B cell (primary cell): ENCODE measurements around the gene OR2F1. TPM values are rescaled to one million over a fixed set of nuclear protein-coding genes. Genes with fewer than 3 reads are reported as not detected.
"Not testable (repeated sequence)": the region's sequence is repeated elsewhere in the genome, so short reads cannot be mapped to it uniquely, and the experiment has no call there.

Experiments
- ATAC-seq: fragments of 200-7000 bp; cut with Tn5 transposase; one replicate; pipeline ENCODE4 v1.10.0; 2021; ENCODE audit warnings: low read depth, mild to moderate bottlenecking, moderate number of reproducible peaks, moderate library complexity
- CTCF ChIA-PET: fragments of 350-600 bp; sonication (Branson Sonifier 250); formaldehyde crosslinking; loops from one replicate; lab custom pipeline; 2021; ENCODE audit warnings: antibody characterized with exemption, inconsistent platforms; lab: Charles Lee
- POLR2A ChIA-PET: fragments of 350-600 bp; sonication (Branson Sonifier 250); formaldehyde crosslinking; loops from one replicate; lab custom pipeline; 2021; ENCODE audit warnings: antibody characterized with exemption; lab: Charles Lee
- DNase-seq: peaks from one replicate; pipeline ENCODE4 v3.0.0; 2013
- H2AFZ ChIP-seq: 2 replicates; pipeline ENCODE4 v1.6.1; 2012; ENCODE audit warnings: mild to moderate bottlenecking, low read depth, low read length; ENCODE audit not compliant: insufficient read depth, poor library complexity, severe bottlenecking
- H3K27ac ChIP-seq, 2 donors: 1 replicate in 1 of 2; 2 replicates in 1 of 2; pipeline ENCODE4 v1.5.1; 2012 to 2013; ENCODE audit warnings: low read length in 2 of 2, mild to moderate bottlenecking in 2 of 2, moderate library complexity in 1 of 2
- H3K27me3 ChIP-seq, 4 experiments: fragments of 200-600 bp in 1 of 4; sonication (generic) in 1 of 4; replicated peaks in 1 of 4; 1 replicate in 2 of 4; 2 replicates in 2 of 4; pipeline versions ENCODE4 v1.6.1 to v1.7.0; 2013 to 2016; ENCODE audit warnings: low read length in 3 of 4, mild to moderate bottlenecking in 2 of 4, mixed read lengths in 1 of 4, moderate library complexity in 1 of 4; ENCODE audit not compliant: insufficient read depth in 4 of 4, control insufficient read depth in 3 of 4; ENCODE audit errors: control extremely low read depth in 1 of 4
- H3K36me3 ChIP-seq, 2 experiments: replicated peaks in 1 of 2; 1 replicate in 1 of 2; 2 replicates in 1 of 2; pipeline versions ENCODE4 v1.6.1 to v1.7.1; 2013; ENCODE audit warnings: low read length in 1 of 2; ENCODE audit not compliant: insufficient read depth in 2 of 2, control insufficient read depth in 1 of 2; ENCODE audit errors: control extremely low read depth in 1 of 2, extremely low read depth in 1 of 2
- H3K4me1 ChIP-seq, 2 donors: fragments of 200-600 bp in 1 of 2; sonication (generic) in 1 of 2; 1 replicate in 1 of 2; 2 replicates in 1 of 2; pipeline versions ENCODE4 v1.5.1 to v1.6.1; 2013 to 2017; ENCODE audit warnings: low read length in 2 of 2; ENCODE audit not compliant: control insufficient read depth in 2 of 2, insufficient read depth in 2 of 2
- H3K4me2 ChIP-seq: replicated peaks from 2 replicates; pipeline ENCODE3; 2012; ENCODE audit warnings: mild to moderate bottlenecking, low read depth, low read length; ENCODE audit not compliant: poor library complexity, severe bottlenecking
- H3K4me3 ChIP-seq, 5 experiments: fragments of 200-600 bp in 1 of 5; sonication (generic) in 1 of 5; 1 replicate in 3 of 5; 2 replicates in 2 of 5; pipeline versions ENCODE4 v1.5.1 to v1.7.0; 2011 to 2016; ENCODE audit warnings: low read length in 4 of 5, mild to moderate bottlenecking in 4 of 5, low read depth in 2 of 5, control low read depth in 1 of 5, moderate library complexity in 1 of 5; ENCODE audit not compliant: insufficient read depth in 1 of 5; ENCODE audit errors: control extremely low read depth in 1 of 5, extremely low read depth in 1 of 5
- H3K79me2 ChIP-seq: fragments of 200-600 bp; sonication (generic); one replicate; pipeline ENCODE4 v1.6.0; 2016; ENCODE audit warnings: low read length; ENCODE audit not compliant: control insufficient read depth, insufficient read depth
- H3K9ac ChIP-seq: fragments of 200-600 bp; sonication (generic); 2 replicates; pipeline ENCODE4 v1.6.1; 2017; ENCODE audit warnings: mild to moderate bottlenecking, low read length, moderate library complexity
- H3K9me3 ChIP-seq, 3 donors: one replicate each; pipeline versions ENCODE4 v1.6.1 to v1.7.1; 2013; ENCODE audit warnings: low read length in 2 of 3; ENCODE audit not compliant: control insufficient read depth in 2 of 3, insufficient read depth in 1 of 3; ENCODE audit errors: control extremely low read depth in 1 of 3
- H4K20me1 ChIP-seq: 2 replicates; pipeline ENCODE4 v1.6.0; 2012; ENCODE audit warnings: mild to moderate bottlenecking, low read length; ENCODE audit not compliant: insufficient read depth, control insufficient read depth, poor library complexity, severe bottlenecking
- H3K27ac Mint-ChIP-seq: one replicate; pipeline ENCODE4 v1.8.0; 2021; ENCODE audit warnings: mixed read lengths
- H3K27me3 Mint-ChIP-seq: one replicate; pipeline ENCODE4 v1.8.0; 2021; ENCODE audit warnings: mixed read lengths
- H3K4me1 Mint-ChIP-seq: one replicate; pipeline ENCODE4 v1.8.0; 2021; ENCODE audit warnings: mixed read lengths
- H3K4me3 Mint-ChIP-seq: one replicate; pipeline ENCODE4 v1.8.0; 2021; ENCODE audit warnings: mixed read lengths
- H3K9me3 Mint-ChIP-seq: one replicate; pipeline ENCODE4 v1.8.0; 2022; ENCODE audit warnings: mixed read lengths; ENCODE audit not compliant: insufficient read depth
- EZH2 ChIP-seq: IDR thresholded peaks from 2 replicates; pipeline ENCODE4 v1.6.1; 2012; ENCODE audit warnings: borderline replicate concordance, low read depth, mild to moderate bottlenecking, moderate library complexity, low read length; ENCODE audit not compliant: insufficient read depth, poor library complexity, severe bottlenecking
- WGBS: methylation state at CpG from one replicate; pipeline ENCODE4 v1.1.5; 2013; ENCODE audit warnings: missing lambda C conversion rate; ENCODE audit not compliant: insufficient coverage; 5-methylcytosine and 5-hydroxymethylcytosine counted together
- intact Hi-C: fragments of 100-400 bp; cut with micrococcal nuclease; formaldehyde crosslinking; loops from one replicate; pipeline ENCODE4 v1.10.0; 2022
- polyA plus RNA-seq: library from polyadenylated mRNA; depleted of rRNA; stranded (reverse); fragments of >200 nt; gene quantifications from 2 replicates; pipeline ENCODE4 v1.2.3, GENCODE V29; 2012
- total RNA-seq, 2 donors: library from RNA; stranded (reverse); fragments of 120-200 nt in 1 of 2; gene quantifications; 1 replicate in 1 of 2; 2 replicates in 1 of 2; pipeline versions ENCODE4 v1.2.3 to v1.2.4, GENCODE V29; 2013 to 2022
- TF ChIP-seq, protein P1 (sequence below): fragments of 200-600 bp; IDR thresholded peaks from one replicate; pipeline ENCODE4 v1.8.0; 2022; ENCODE audit warnings: antibody characterized with exemption, mild to moderate bottlenecking

Gene OR2F1
- total and polyA plus RNA-seq, 2 donors (not counting 1 experiment from before 2014, with no cell fraction given): not detected

DNA sequence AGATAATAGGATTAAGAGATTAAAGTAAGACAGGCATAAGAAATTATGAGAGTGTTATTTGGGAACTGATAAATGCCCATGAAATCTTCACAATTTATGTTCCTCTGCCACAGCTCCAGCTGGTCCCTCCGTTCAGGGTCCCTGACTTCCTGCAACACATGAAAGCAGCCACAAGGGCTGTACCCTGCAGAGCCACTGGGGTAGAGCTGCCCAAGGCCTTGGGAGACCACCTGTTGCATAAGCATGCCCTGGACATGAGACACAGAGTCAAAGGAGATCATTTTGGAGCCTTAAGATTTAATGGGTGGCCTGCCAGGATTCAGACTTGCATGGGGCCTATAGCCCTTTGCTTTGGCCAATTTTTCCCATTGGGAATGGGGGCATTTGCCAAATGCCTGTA is 56.2 kb downstream of the OR2F1 start:
- H3K27me3 ChIP-seq, ATAC-seq, H3K27ac Mint-ChIP-seq, H3K27ac ChIP-seq, H3K4me3 Mint-ChIP-seq, intact Hi-C loops, POLR2A ChIA-PET, DNase-seq, H3K36me3 ChIP-seq, H3K4me1 Mint-ChIP-seq, H4K20me1 ChIP-seq, H3K4me2 ChIP-seq, H3K79me2 ChIP-seq, CTCF ChIA-PET, H3K9ac ChIP-seq, H3K4me3 ChIP-seq, H2AFZ ChIP-seq, H3K4me1 ChIP-seq, H3K9me3 Mint-ChIP-seq: not testable (repeated sequence)
- H3K9me3 ChIP-seq: peaks cover 0 to 10% (median 8%) of the 10 kb centered on the region in 3 donors
- 100% methylated on average over 1 of the region's 1 CpG for WGBS
- peaks cover 10% of the 10 kb centered on the region for H3K27me3 Mint-ChIP-seq

DNA sequence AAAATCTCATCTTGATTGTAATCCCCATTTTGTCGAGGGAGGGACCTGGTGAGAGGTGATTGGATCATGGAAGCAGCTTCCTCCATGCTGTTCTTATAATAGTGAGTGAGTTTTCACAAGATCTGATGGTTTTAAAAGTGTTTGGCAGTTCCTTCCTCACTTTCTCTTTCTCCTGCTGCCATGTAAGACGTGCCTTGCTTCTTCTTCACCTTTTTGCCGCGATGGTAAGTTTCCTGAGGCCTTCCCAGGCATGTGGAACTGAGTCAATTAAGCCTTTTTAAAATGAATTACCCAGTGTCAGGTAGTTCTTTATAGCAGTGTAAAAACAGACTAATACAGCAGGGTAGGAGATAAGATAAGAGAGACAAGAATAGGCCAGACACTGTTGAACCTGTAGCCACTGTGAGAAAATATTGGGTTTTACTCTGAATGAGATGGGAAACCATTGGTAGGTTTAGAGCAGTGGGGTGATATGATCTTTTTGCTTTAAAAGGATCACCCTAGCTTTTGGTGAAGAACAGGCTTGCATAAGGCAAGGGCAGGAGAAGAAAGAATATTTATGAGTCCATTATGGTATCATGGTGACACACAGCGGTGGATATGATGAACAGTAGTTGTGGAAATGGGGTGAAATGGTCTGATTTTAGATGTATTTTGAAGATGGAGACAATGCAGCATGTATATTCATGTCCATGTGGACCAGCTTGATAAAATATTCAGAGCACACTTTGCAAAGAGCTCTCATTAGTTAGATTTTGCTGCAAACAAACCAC is 57.0 kb downstream of the OR2F1 start:
- intact Hi-C loops: no loop called here
- TF ChIP-seq, protein P1, sequence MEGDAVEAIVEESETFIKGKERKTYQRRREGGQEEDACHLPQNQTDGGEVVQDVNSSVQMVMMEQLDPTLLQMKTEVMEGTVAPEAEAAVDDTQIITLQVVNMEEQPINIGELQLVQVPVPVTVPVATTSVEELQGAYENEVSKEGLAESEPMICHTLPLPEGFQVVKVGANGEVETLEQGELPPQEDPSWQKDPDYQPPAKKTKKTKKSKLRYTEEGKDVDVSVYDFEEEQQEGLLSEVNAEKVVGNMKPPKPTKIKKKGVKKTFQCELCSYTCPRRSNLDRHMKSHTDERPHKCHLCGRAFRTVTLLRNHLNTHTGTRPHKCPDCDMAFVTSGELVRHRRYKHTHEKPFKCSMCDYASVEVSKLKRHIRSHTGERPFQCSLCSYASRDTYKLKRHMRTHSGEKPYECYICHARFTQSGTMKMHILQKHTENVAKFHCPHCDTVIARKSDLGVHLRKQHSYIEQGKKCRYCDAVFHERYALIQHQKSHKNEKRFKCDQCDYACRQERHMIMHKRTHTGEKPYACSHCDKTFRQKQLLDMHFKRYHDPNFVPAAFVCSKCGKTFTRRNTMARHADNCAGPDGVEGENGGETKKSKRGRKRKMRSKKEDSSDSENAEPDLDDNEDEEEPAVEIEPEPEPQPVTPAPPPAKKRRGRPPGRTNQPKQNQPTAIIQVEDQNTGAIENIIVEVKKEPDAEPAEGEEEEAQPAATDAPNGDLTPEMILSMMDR: no peak
- no peak for TF ChIP-seq EZH2
- CTCF ChIA-PET: no interaction called here

More for the DNA sequence above, 57.0 kb downstream of the OR2F1 start:
- no peak overlapping the region for H3K4me2 ChIP-seq
- peaks cover 0 to 10% (median 8%) of the 10 kb centered on the region in 3 donors for H3K9me3 ChIP-seq
- H3K27ac ChIP-seq: no peak overlapping the region
- H3K36me3 ChIP-seq: no peaks in the 10 kb centered on the region
- Mint-ChIP-seq H3K27ac (no peak overlapping the region), H3K4me1 (no peaks in the 10 kb centered on the region), H3K9me3 (peaks cover 2% of the 10 kb centered on the region), H3K27me3 (peaks cover 9% of the 10 kb centered on the region), H3K4me3 (no peak overlapping the region)
- 65% methylated on average over 4 of the region's 5 CpGs for WGBS
- H3K4me1 ChIP-seq: no peaks in the 10 kb centered on the region
- no peak for ATAC-seq
- H4K20me1 ChIP-seq: no peaks in the 10 kb centered on the region
- H2AFZ ChIP-seq: no peak overlapping the region
- no peak overlapping the region for H3K9ac ChIP-seq
- no peak overlapping the region for H3K4me3 ChIP-seq
- DNase-seq: no peak
- H3K79me2 ChIP-seq: no peaks in the 10 kb centered on the region
- POLR2A ChIA-PET: no interaction called here
- no peaks in the 10 kb centered on the region for H3K27me3 ChIP-seq

Other genes starting within 250 kb of the OR2F1 start
- 1.9 TPM in 2 replicates for gene CTAGE6, start 197.1 kb upstream of the OR2F1 start, total RNA-seq
- 0.10 TPM in 1 of 2 replicates, not detected in the other for gene CTAGE6, start 197.1 kb upstream of the OR2F1 start, polyA plus RNA-seq
- gene TCAF1, start 52.7 kb upstream of the OR2F1 start, total RNA-seq: 17.3 and 19.7 TPM in 2 replicates
- gene TCAF1, start 52.7 kb upstream of the OR2F1 start, polyA plus RNA-seq: 7.1 and 8.6 TPM in 2 replicates
- gene OR2F2, start 19.6 kb upstream of the OR2F1 start, total RNA-seq: not detected in 2 replicates
- not detected in 2 replicates for gene OR2F2, start 19.6 kb upstream of the OR2F1 start, polyA plus RNA-seq
- gene OR6B1, start 45.5 kb downstream of the OR2F1 start, total RNA-seq: not detected in 2 replicates
- not detected in 2 replicates for gene OR6B1, start 45.5 kb downstream of the OR2F1 start, polyA plus RNA-seq
- not detected in 2 replicates for gene OR2A5, start 94.1 kb downstream of the OR2F1 start, total RNA-seq
- not detected in 2 replicates for gene OR2A5, start 94.1 kb downstream of the OR2F1 start, polyA plus RNA-seq
- not detected in 2 replicates for gene OR2A25, start 115.0 kb downstream of the OR2F1 start, total RNA-seq
- not detected in 2 replicates for gene OR2A25, start 115.0 kb downstream of the OR2F1 start, polyA plus RNA-seq
- not detected in 2 replicates for gene OR2A12, start 131.4 kb downstream of the OR2F1 start, total RNA-seq
- gene OR2A12, start 131.4 kb downstream of the OR2F1 start, polyA plus RNA-seq: not detected in 2 replicates
- gene OR2A2, start 154.7 kb downstream of the OR2F1 start, total RNA-seq: not detected in 2 replicates
- gene OR2A2, start 154.7 kb downstream of the OR2F1 start, polyA plus RNA-seq: not detected in 2 replicates
- gene OR2A14, start 168.3 kb downstream of the OR2F1 start, total RNA-seq: not detected in 2 replicates
- gene OR2A14, start 168.3 kb downstream of the OR2F1 start, polyA plus RNA-seq: not detected in 2 replicates
- not detected in 2 replicates for gene CTAGE4, start 228.6 kb downstream of the OR2F1 start, total RNA-seq
- gene CTAGE4, start 228.6 kb downstream of the OR2F1 start, polyA plus RNA-seq: 0.09 and 0.12 TPM in 2 replicates
- gene ARHGEF35, start 241.0 kb downstream of the OR2F1 start, total RNA-seq: 2.1 and 4.2 TPM in 2 replicates
- gene ARHGEF35, start 241.0 kb downstream of the OR2F1 start, polyA plus RNA-seq: 0.34 and 0.36 TPM in 2 replicates